ENCODE results near the gene RSRC2.
"Not testable (repeated sequence)": the region's sequence is repeated elsewhere in the genome, so short reads cannot be mapped to it uniquely, and the experiment has no call there.

RSRC2 gene

GRCh38 chr12:122471324-122472226 lies 55.2 kb downstream of the RSRC2 start:
- Mint-ChIP-seq H3K4me3 (no peak overlapping the region), H3K9me3 (no peaks in the 10 kb centered on the region), H3K27me3 (no peaks in the 10 kb centered on the region), H3K27ac (ENCODE audit: low read depth) (peak overlapping the region; percentile 35), H3K4me1 (no peaks in the 10 kb centered on the region), H3K36me3 (ENCODE audit: insufficient read depth) (peaks cover 29% of the 10 kb centered on the region)
- ATAC-seq (replicated peaks; ENCODE audit: extremely low read depth, poor library complexity, severe bottlenecking) (no peak), DNase-seq (ENCODE audit: low spot score in 2 of 2) (no peak)

GRCh38 chr12:122470576-122470975 lies 56.2 kb downstream of the RSRC2 start:
- not testable (repeated sequence) for H3K4me1 Mint-ChIP-seq; ATAC-seq (replicated peaks; ENCODE audit: extremely low read depth, poor library complexity, severe bottlenecking); H3K27me3 Mint-ChIP-seq; DNase-seq (ENCODE audit: low spot score in 2 of 2); H3K9me3 Mint-ChIP-seq; H3K4me3 Mint-ChIP-seq; H3K27ac Mint-ChIP-seq (ENCODE audit: low read depth)
- peaks cover 22% of the 10 kb centered on the region for H3K36me3 Mint-ChIP-seq (ENCODE audit: insufficient read depth)

GRCh38 chr12:122469856-122470255 lies 56.9 kb downstream of the RSRC2 start:
- not testable (repeated sequence) for ATAC-seq (replicated peaks; ENCODE audit: extremely low read depth, poor library complexity, severe bottlenecking)

GRCh38 chr12:122467983-122468382 lies 58.8 kb downstream of the RSRC2 start:
- no peaks in the 10 kb centered on the region for H3K27me3 Mint-ChIP-seq
- no peaks in the 10 kb centered on the region for H3K9me3 Mint-ChIP-seq
- no peak overlapping the region for H3K4me3 Mint-ChIP-seq
- no peaks in the 10 kb centered on the region for H3K4me1 Mint-ChIP-seq
- no peak for ATAC-seq (replicated peaks; ENCODE audit: extremely low read depth, poor library complexity, severe bottlenecking)
- DNase-seq (ENCODE audit: low spot score in 2 of 2) = no peak
- peaks cover 2% of the 10 kb centered on the region for H3K36me3 Mint-ChIP-seq (ENCODE audit: insufficient read depth)
- no peak overlapping the region for H3K27ac Mint-ChIP-seq (ENCODE audit: low read depth)

More at GRCh38 chr12:122469856-122470255, 56.9 kb downstream of the RSRC2 start:
- not testable (repeated sequence) for H3K4me1 Mint-ChIP-seq; H3K4me3 Mint-ChIP-seq; H3K9me3 Mint-ChIP-seq; DNase-seq (ENCODE audit: low spot score in 2 of 2); H3K27ac Mint-ChIP-seq (ENCODE audit: low read depth); H3K27me3 Mint-ChIP-seq
- H3K36me3 Mint-ChIP-seq (ENCODE audit: insufficient read depth) = peaks cover 19% of the 10 kb centered on the region

GRCh38 chr12:122464317-122465042 lies 62.3 kb downstream of the RSRC2 start:
- DNase-seq (ENCODE audit: low spot score in 2 of 2) = not testable (repeated sequence)

GRCh38 chr12:122460641-122461040 lies 66.1 kb downstream of the RSRC2 start:
- H3K27ac Mint-ChIP-seq (ENCODE audit: low read depth) = no peak overlapping the region
- DNase-seq (ENCODE audit: low spot score in 2 of 2) = no peak
- H3K36me3 Mint-ChIP-seq (ENCODE audit: insufficient read depth) = no peaks in the 10 kb centered on the region
- no peaks in the 10 kb centered on the region for H3K9me3 Mint-ChIP-seq
- H3K27me3 Mint-ChIP-seq = no peaks in the 10 kb centered on the region
- ATAC-seq (replicated peaks; ENCODE audit: extremely low read depth, poor library complexity, severe bottlenecking) = no peak
- H3K4me3 Mint-ChIP-seq = no peak overlapping the region
- peaks cover 5% of the 10 kb centered on the region for H3K4me1 Mint-ChIP-seq

More at GRCh38 chr12:122464317-122465042, 62.3 kb downstream of the RSRC2 start:
- H3K4me1 Mint-ChIP-seq; ATAC-seq (replicated peaks; ENCODE audit: extremely low read depth, poor library complexity, severe bottlenecking); H3K27ac Mint-ChIP-seq (ENCODE audit: low read depth); H3K9me3 Mint-ChIP-seq; H3K4me3 Mint-ChIP-seq; H3K36me3 Mint-ChIP-seq (ENCODE audit: insufficient read depth); H3K27me3 Mint-ChIP-seq: not testable (repeated sequence)

GRCh38 chr12:122460061-122460460 lies 66.7 kb downstream of the RSRC2 start:
- H3K4me3 Mint-ChIP-seq = no peak overlapping the region
- no peak for ATAC-seq (replicated peaks; ENCODE audit: extremely low read depth, poor library complexity, severe bottlenecking)
- no peaks in the 10 kb centered on the region for H3K9me3 Mint-ChIP-seq
- H3K27ac Mint-ChIP-seq (ENCODE audit: low read depth) = no peak overlapping the region
- no peaks in the 10 kb centered on the region for H3K27me3 Mint-ChIP-seq
- peaks cover 5% of the 10 kb centered on the region for H3K4me1 Mint-ChIP-seq
- no peak for DNase-seq (ENCODE audit: low spot score in 2 of 2)
- H3K36me3 Mint-ChIP-seq (ENCODE audit: insufficient read depth) = no peaks in the 10 kb centered on the region

- no peaks in the 10 kb centered on the region for H3K27me3 Mint-ChIP-seq
- H3K4me3 Mint-ChIP-seq = no peak overlapping the region
- no peak for DNase-seq (ENCODE audit: low spot score in 2 of 2)
- H3K27ac Mint-ChIP-seq (ENCODE audit: low read depth) = no peak overlapping the region
- H3K36me3 Mint-ChIP-seq (ENCODE audit: insufficient read depth) = no peaks in the 10 kb centered on the region
- peaks cover 6% of the 10 kb centered on the region for H3K4me1 Mint-ChIP-seq
- H3K9me3 Mint-ChIP-seq = no peaks in the 10 kb centered on the region
- no peak for ATAC-seq (replicated peaks; ENCODE audit: extremely low read depth, poor library complexity, severe bottlenecking)
Observed at GRCh38 chr12:122459211-122459610, 67.5 kb downstream of the RSRC2 start.

- Mint-ChIP-seq H3K36me3 (ENCODE audit: insufficient read depth) (peaks cover 2% of the 10 kb centered on the region), H3K27me3 (no peaks in the 10 kb centered on the region), H3K27ac (ENCODE audit: low read depth) (peak overlapping the region; percentile 38), H3K4me1 (peaks cover 14% of the 10 kb centered on the region), H3K4me3 (no peak overlapping the region), H3K9me3 (no peaks in the 10 kb centered on the region)
- no peak for ATAC-seq (replicated peaks; ENCODE audit: extremely low read depth, poor library complexity, severe bottlenecking)
- no peak for DNase-seq (ENCODE audit: low spot score in 2 of 2)
Observed at GRCh38 chr12:122458105-122459035, 68.4 kb downstream of the RSRC2 start.

- H3K36me3 Mint-ChIP-seq (ENCODE audit: insufficient read depth) = peaks cover 6% of the 10 kb centered on the region
- DNase-seq (ENCODE audit: low spot score in 2 of 2) = no peak
Observed at GRCh38 chr12:122457627-122458026, 69.1 kb downstream of the RSRC2 start.

GRCh38 chr12:122454739-122455138 lies 72.0 kb downstream of the RSRC2 start:
- Mint-ChIP-seq H3K4me3 (no peak overlapping the region), H3K36me3 (ENCODE audit: insufficient read depth) (peaks cover 6% of the 10 kb centered on the region), H3K9me3 (no peaks in the 10 kb centered on the region), H3K27ac (ENCODE audit: low read depth) (no peak overlapping the region), H3K4me1 (peaks cover 29% of the 10 kb centered on the region), H3K27me3 (no peaks in the 10 kb centered on the region)
- DNase-seq (ENCODE audit: low spot score in 2 of 2) (no peak), ATAC-seq (replicated peaks; ENCODE audit: extremely low read depth, poor library complexity, severe bottlenecking) (no peak)

More at GRCh38 chr12:122457627-122458026, 69.1 kb downstream of the RSRC2 start:
- Mint-ChIP-seq H3K4me3 (no peak overlapping the region), H3K27ac (ENCODE audit: low read depth) (peak overlapping the region; percentile 38), H3K9me3 (no peaks in the 10 kb centered on the region), H3K27me3 (no peaks in the 10 kb centered on the region), H3K4me1 (peaks cover 22% of the 10 kb centered on the region)
- ATAC-seq (replicated peaks; ENCODE audit: extremely low read depth, poor library complexity, severe bottlenecking) = no peak

- Mint-ChIP-seq H3K36me3 (ENCODE audit: insufficient read depth) (peaks cover 6% of the 10 kb centered on the region), H3K27ac (ENCODE audit: low read depth) (peak overlapping the region; percentile 88), H3K9me3 (no peaks in the 10 kb centered on the region), H3K4me1 (peaks cover 29% of the 10 kb centered on the region), H3K4me3 (no peak overlapping the region), H3K27me3 (no peaks in the 10 kb centered on the region)
- DNase-seq (ENCODE audit: low spot score in 2 of 2) = no peak
- no peak for ATAC-seq (replicated peaks; ENCODE audit: extremely low read depth, poor library complexity, severe bottlenecking)
Observed at GRCh38 chr12:122454250-122454721, 72.5 kb downstream of the RSRC2 start.

Data from central memory CD8-positive, alpha-beta T cell (primary cell).